ENCODE data around the gene DGCR8.

DGCR8 gene

GRCh38 chr22:20090730-20091240, 10.7 kb downstream of the DGCR8 start:
- DNase-seq (ENCODE audit: low spot score), result no peak

- no peak for DNase-seq (ENCODE audit: low spot score)
These were observed 11.8 kb downstream of the DGCR8 start for GRCh38 chr22:20091690-20092476.

DNA sequence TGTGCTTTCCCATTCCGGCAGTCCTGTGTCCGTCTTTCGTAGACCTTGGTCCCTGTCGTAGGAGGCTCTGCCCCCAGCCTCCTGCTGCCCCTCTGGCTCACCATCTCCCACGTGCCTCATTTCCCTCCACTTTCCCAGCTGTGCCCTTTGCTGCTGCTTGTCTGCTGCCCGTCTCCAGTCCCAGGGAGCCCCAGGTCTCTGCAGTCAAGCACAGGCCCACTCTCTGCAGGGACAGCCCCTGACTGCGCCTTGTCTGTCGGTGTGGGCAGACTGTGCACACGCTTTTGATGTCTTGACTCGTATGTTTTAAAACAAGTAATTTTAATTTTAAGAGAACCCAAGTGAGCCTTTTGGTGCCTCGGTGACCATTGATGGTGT, 12.4 kb downstream of the DGCR8 start:
- DNase-seq (ENCODE audit: low spot score), result no peak

DNA sequence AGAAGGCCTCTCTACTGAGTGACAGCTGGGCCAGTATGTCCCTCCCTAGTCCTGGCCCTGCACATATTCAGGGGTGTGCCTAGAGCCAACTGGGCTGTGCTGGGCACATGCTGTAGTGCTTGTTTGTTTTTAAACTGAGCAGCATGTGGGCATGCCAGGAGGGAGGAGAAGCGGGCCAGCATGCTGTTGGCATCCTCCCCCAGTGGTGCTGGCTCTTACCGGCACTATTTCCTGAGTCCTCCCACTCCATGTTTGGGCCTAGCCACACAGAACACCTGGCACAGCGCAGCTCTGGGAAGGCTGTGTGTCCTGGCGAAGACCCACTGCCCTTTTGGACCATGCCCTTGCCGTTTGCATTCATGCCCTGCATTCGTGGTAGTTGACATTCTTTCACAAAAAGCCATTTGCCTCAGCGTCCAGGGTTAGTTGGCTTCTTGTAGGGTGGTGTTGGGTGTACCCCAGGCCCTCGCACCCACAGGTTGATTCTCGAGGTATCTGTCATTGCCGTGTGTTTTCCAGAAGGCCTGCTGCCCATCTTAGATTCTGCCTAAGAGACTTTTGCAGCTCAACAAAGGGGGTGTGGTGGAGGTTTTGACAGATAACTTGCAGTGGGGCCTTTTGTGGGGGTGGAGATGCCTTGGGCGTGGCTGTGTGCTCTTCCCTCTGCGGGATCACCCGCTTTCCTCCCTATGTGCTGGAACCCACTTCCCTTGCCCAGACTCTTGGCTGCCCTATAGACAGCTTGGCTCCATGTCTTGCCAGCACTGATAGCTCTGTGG, 13.6 kb downstream of the DGCR8 start:
- DNase-seq (ENCODE audit: low spot score), result no peak

DNA sequence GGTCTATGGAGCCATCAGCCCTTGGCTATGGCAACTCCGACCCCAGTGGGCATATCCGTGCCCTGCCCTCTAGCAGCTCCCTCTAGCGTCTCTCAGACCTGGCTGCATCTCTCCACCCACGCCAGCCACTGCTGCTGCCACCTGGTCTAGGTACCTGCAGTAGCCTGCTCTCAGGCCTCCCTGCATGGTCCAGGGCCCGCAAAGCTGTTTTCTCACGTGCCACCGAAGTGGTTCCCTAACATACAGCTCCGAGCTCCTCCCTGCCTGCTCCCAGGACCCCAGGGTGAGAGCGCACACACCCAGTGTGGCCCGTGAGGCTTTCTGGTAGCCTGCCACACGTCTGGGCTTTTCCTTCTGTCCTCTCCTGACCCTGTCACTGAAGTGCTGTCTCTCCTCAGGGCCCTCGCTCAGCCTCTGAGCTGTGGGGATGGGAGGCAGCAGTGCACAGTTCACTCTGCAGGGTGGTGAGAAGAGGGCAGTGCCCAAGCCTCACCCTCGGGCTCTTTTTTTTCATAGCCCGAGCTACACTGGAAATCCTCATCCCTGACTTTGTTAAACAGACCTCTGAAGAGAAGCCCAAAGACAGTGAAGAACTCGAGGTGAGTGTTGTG, 14.3 kb downstream of the DGCR8 start:
- no peak for DNase-seq (ENCODE audit: low spot score)

- no peak for DNase-seq (ENCODE audit: low spot score)
These were observed 15.5 kb downstream of the DGCR8 start for GRCh38 chr22:20095521-20095920.

DNA sequence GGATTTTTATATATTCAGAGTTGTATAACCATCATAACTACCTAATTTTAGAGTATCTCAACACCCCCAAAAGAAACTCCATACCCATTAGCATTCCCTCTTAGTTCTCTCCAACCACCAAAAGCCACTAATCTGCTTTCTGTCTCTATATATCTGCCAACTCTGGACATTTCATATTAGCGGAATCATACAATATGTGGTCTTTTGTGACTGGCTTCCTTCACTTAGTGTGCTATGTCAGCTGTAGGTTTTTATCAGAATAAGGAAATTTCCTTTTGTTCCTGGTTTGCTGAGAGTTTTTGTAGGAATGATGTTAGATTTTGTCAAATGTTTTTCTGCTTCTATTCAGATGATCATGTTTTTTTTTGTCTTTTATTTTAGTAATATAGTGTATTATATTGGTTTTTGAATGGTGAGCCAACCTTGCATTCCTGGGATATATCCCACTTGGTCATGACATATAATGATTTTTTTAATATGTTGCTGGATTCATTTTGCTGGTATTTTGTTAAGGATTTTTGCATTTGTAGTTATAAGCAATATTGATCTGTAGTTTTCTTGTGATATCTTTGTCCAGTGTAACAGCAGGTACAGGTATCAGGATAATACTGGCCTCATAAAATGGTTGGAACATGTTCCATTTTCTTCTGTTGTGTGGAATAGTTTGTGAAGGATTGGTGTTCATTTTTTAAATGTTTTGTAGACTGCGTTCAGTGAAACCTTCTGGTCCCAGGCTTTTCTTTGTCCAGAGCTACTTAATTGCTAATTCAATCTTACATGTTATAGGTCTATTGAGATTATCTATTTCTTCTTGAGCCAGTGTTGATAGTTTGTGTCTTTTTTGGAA, 16.8 kb downstream of the DGCR8 start:
- no peak for DNase-seq (ENCODE audit: low spot score)

DNA sequence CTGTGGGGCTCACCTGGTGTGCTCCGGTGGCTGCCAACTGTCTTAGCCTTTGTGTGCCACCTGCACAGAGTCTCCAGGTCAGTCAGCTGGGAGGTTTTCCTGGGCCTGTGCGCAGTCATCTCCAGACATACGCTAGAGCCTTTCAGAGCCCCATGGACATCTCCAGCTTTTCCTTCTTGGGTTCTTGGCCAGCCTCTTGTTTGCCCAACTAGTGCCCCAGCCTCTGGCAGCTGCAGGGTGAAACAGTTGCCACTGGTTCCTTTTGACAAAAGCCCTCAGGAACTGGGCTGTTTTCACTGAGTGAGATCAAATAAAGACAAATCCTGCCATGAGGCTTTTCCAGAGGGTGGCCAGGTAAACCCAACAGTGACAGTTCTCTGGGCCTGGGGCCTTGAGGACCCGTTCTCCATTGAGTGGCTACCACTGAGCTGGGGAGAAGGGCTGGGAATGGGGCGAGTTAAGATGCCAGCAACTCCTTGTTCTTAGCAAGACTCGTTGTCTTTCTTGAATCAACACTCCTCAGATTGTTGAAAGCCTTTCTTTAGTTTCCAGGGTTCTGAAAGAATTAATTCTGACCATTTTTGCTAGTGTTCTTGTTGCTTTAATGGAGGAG, 19.2 kb downstream of the DGCR8 start:
- no peak for DNase-seq (ENCODE audit: low spot score)

- DNase-seq (ENCODE audit: low spot score), result no peak
These were observed 21.6 kb downstream of the DGCR8 start for GRCh38 chr22:20101638-20102037.

DNA sequence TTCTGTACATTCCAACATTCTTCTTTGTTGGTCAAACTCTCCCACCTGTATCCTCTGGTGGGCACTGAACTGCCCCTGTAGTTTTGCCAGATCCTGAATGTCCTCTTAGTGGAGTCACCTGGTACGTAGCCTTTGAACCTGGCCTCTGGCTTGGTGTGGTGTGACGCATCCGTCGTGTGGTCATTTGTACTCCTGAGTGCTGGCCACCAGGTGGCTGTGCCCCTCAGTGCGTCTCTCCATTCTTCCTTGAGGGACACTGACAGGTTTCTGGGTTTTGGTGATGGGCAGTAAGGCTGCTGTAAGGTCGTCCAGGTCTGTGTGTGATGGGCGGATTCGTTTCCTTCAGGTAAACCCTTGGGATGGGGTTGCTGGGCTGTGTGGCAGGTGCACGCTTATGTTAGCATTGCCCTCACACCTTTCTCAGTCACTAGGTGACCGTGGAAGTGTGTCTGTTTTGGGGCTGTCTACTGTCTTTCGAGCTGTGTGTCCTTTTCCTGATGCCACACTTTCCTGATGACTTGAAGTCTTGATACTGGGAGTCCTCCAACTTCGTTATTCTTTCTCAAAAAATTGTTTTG, 22.3 kb downstream of the DGCR8 start:
- no peak for DNase-seq (ENCODE audit: low spot score)

DNA sequence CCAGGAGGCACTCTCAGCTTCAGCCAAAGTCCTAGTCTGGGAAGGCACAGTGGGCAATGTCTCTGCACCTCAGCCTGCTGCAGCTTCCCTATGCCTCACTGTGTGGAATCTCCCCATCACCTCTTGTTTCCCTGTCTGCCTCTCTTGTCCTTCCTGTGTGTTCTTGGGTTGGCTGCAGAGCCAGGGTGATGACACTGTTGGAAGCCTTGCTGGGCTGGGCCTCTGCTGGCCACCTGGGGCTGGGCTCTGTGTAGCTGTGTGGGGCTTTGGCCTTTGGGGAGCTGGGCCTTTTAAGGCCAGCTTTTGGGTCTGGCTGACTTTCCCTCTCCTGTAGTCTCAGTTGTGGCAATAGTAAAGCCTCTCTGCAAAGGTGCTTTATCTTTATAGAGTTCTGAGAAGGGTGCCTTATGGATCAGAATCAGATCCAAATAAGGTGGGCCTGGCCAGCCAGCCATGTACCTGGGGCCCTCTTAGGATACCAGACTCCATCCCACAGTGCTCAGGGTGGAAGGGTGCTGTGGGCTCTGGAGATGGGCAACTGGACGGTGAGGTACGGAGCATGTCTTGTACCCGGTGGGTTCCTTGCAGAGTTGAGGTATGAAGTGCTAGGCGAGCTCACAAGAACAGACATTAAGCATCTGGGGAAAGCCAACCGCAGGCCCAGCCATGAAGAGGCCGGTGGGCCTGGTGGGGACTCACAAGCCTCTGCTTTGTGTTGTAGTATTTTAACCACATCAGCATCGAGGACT, 25.6 kb downstream of the DGCR8 start:
- DNase-seq (ENCODE audit: low spot score), result no peak

DNA sequence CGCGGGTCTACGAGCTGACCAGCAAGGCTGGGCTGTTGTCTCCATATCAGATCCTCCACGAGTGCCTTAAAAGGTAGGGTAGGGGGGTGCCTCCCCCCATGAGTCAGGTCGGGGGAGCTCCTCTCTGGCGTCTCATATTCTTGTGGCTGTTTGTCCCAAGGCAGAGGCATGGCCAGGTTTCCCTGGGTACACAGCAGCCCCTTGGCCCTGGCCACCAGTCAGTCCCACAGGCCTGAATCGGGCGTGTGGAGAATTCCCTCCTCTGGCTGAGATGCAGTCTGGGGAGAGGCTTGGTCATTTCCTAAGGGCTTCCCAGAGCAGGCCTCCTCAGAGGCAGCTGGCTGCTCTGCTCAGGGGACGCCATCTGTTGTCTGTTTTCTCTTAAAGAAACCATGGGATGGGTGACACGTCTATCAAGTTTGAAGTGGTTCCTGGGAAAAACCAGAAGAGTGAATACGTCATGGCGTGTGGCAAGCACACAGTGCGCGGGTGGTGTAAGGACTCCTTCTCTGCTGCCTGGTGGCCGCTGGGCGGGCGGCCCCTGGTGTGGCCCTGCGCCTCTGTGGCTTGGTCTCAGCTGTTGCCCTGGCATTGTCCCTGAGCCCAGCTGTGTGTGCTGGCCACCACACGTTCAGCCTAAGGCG, 26.3 kb downstream of the DGCR8 start:
- no peak for DNase-seq (ENCODE audit: low spot score)

GRCh38 chr22:20106849-20107237, 26.8 kb downstream of the DGCR8 start:
- DNase-seq (ENCODE audit: low spot score), result no peak

GRCh38 chr22:20107471-20107901, 27.4 kb downstream of the DGCR8 start:
- no peak for DNase-seq (ENCODE audit: low spot score)

DNA sequence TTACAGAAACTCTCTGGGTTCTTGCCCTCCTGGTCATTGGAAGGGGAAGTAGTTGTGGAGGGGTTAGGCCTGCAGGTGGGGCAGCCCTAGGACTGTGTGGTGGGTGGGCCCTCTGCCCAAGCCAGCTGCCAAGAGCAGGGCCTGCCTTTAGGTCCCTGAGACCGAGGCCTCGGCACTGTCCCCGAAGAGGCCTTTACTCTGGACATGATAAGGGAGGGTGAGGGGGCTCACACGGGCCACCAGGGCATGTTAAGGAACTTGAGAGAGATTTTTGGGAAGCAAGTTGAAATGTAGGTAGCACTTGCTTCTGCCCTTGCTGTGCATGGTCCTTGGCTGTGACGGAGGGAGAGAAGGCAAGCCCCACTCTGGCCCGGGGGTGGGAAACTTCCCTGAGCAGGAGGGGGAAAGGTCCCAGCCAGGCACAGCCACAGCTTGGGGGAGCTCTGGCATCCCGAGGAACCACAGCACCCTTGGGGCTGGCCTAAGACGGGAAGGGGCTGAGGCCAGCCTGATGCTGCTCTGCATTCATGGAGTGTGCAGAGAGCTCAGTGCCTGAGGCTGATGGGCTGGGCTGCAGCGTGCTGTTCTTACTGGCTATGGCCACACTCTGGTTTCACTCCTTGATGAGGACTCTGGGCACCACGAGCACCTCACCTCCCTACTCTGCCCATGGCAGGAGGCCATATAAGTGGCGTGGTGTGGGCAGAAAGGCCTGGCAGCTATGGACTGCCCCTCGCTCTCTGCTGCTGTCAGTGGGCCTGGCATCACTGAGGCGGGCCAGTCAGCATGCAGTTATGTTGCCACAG, 28.1 kb downstream of the DGCR8 start:
- DNase-seq (ENCODE audit: low spot score), result no peak

DNA sequence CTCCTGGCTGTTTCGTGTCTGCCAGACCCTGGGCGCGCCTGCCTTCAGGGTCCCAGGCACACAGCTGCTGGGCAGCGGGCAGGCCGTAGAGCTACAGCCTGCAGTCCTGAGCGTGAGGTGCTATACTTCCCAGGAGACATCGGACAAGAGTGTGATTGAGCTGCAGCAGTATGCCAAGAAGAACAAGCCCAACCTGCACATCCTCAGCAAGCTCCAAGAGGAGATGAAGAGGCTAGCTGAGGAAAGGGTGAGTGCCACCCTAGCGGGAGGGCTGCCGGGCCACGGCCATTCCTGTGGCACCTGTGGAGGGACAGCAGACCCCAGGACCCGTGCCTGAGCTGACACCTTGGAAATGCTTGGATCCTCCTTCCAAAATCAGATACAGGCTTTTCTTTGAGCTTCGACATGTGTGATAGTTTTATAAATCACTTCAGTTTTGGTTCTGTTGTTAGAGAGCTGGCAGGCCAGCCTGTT, 28.8 kb downstream of the DGCR8 start:
- DNase-seq (ENCODE audit: low spot score), result no peak

DNA sequence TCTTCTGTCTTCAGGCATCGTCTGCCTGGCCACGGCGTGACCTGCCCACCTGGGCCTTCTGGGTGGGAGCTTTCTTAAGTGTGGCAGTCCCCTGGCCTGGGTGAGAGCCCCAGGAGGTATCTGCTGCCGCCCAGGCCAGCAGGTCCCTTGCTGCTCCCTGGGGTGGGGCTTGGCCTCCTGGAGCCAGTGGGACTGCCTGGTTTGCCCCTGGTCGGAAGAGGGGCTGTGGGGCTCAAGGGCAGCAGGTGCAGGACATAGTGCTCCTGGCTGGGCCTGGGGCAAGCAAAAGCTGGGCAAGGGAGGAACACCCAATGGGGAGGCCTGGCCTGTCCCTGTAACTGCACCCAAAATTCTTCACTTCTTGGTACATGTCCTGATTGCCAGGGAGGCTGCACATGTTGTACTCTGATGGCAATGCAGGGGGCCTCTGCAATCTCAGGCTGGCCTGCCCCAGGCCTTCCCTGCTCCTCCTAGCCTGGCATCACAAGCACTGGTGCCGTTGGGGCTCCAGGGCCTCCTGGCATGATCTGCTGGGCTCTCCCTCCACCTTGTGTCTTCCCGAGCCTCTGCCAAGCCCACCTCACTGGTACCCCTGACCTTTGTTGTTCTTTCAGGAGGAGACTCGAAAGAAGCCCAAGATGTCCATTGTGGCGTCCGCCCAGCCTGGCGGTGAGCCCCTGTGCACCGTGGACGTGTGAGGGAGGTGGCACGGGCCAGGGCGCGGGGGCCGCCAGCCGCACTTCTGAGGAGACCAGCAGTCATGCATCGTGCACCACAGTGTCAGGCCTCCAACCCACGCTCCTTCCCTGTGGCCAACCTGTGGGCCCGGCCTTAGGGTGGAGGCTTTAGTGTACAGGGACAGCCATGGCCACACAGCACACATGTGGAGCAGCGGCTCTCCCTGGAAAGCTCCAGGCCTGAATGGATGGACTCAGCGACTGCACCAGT, 29.6 kb downstream of the DGCR8 start:
- no peak for DNase-seq (ENCODE audit: low spot score)
